AG09319 (cell line): ENCODE results near the gene DCAF15.

Source experiments
- DNase-seq: peaks from one replicate; pipeline ENCODE4 v3.0.0-alpha.2; 2010; ENCODE audit warnings: low read depth; ENCODE audit errors: extremely low read depth
- TF ChIP-seq, protein P1 (sequence below): IDR thresholded peaks from 2 replicates; pipeline ENCODE4 v1.5.1; 2011; ENCODE audit warnings: low read depth, mild to moderate bottlenecking, inconsistent platforms, low read length, moderate library complexity

The DCAF15 gene

DNA sequence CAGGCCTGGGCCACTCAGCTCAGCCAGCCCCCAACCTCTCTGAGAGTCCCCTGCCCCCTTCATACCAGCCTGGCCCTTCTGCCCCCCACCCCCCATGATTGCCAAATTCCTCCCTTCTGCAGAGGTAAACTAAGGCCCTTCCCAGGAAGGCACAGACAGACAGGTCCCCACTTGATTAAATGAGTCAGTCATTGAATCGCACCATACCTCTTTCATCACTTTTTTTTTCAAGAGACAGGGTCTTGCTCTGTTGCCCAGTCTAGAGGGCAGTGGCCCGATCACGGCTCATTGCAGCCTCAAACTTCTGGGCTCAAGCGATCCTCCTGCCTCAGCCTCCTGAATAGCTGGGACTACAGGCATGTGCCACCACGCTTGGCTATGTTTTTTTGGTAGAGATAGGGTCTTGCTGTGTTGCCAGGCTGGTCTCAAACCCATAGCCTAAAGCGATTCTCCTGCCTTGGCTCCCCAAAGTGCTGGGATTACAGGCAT lies 20.1 kb upstream of the DCAF15 start:
- DNase-seq = no peak
- TF ChIP-seq, protein P1, sequence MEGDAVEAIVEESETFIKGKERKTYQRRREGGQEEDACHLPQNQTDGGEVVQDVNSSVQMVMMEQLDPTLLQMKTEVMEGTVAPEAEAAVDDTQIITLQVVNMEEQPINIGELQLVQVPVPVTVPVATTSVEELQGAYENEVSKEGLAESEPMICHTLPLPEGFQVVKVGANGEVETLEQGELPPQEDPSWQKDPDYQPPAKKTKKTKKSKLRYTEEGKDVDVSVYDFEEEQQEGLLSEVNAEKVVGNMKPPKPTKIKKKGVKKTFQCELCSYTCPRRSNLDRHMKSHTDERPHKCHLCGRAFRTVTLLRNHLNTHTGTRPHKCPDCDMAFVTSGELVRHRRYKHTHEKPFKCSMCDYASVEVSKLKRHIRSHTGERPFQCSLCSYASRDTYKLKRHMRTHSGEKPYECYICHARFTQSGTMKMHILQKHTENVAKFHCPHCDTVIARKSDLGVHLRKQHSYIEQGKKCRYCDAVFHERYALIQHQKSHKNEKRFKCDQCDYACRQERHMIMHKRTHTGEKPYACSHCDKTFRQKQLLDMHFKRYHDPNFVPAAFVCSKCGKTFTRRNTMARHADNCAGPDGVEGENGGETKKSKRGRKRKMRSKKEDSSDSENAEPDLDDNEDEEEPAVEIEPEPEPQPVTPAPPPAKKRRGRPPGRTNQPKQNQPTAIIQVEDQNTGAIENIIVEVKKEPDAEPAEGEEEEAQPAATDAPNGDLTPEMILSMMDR = no peak

DNA sequence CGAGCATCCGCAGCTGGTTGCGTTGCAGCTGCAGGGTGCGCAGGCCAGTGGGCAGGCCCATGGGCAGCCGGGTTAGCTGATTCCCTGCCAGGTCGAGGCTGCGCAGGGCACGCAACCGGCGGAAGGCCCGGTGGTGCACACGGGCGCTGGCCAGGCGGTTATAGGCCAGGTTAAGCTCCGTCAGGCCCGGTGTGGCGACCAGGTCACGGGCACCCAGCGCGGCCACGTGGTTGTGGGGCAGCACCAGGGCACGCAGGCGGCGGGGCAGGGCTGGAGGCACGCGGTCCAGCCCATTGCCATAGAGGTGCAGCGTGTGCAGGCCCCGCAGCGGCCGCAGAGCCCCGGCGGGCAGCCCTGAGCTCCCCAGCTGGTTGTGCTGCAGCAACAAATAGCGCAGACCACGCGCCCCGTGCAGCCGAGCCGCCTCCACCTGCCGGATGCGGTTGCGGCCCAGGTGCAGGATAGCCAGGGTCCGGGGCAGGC lies 19.4 kb upstream of the DCAF15 start:
- TF ChIP-seq, protein P1 = no peak
- DNase-seq = no peak

- TF ChIP-seq, protein P1 = no peak
These were observed 17.6 kb upstream of the DCAF15 start for GRCh38 chr19:13934785-13935109.

DNA sequence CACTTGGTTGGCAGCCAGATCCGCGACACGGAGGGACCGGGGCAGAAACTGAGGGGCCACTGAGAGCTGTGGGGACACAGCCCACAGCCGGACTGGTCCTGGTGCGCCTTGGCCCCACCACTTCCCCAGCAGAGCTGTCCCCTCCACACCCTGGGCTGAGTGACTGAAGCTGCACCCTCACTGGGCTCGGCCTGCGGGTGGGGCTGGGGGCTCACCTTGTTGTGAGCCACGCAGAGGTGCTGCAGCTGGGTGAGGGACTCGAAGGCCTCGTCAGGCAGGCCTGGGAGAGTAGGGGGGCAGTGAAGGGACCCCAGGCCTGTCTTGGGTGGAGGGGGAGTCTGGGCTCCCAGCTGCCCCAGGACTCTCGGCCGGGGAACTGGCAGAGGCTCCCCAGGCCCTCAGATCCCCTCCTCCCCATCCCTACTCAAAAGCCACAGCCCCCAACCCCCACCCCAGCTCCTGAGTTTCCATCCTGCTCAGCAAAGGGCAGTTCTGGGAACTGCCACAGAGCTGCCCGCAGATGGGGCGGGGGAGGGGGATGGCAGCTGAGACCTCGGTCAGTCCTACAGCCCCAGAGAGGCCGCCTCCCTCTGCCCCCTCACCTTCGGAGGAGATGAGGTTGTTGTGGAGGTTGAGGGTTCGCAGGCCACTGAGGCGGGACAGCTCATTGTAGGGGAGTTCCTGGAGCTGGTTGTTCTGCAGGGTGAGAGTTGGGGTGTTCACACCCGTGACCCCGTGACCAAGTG lies 16.4 kb upstream of the DCAF15 start:
- DNase-seq = no peak
- TF ChIP-seq, protein P1 = no peak

More at GRCh38 chr19:13934785-13935109, 17.6 kb upstream of the DCAF15 start:
- DNase-seq = no peak

GRCh38 chr19:13937479-13938300 lies 14.6 kb upstream of the DCAF15 start:
- TF ChIP-seq, protein P1 = no peak

GRCh38 chr19:13938301-13939064 lies 13.8 kb upstream of the DCAF15 start, which contains the start of gene PODNL1:
TSS of gene PODNL1 (minus strand) at chr19:13938417. CDS start at chr19:13938181, 236 bp downstream.
- TF ChIP-seq, protein P1 = no peak

More at GRCh38 chr19:13937479-13938300, 14.6 kb upstream of the DCAF15 start:
- no peak for DNase-seq

More at GRCh38 chr19:13938301-13939064, 13.8 kb upstream of the DCAF15 start, which contains the start of gene PODNL1:
- DNase-seq = peak; percentile 71
